Central memory CD4-positive, alpha-beta T cell (primary cell): ENCODE data around the gene GLUD1.
A peak's percentile ranks its signal among the peaks of the same experiment; 100 is the strongest.
"Not testable (repeated sequence)": the region's sequence is repeated elsewhere in the genome, so short reads cannot be mapped to it uniquely, and the experiment has no call there.

Experiments
- DNase-seq: peaks from one replicate; pipeline ENCODE4 v3.0.0; 2022
- total RNA-seq, 3 experiments: gene quantifications; one replicate each; lab custom pipeline; 2026; lab: John Stamatoyannopoulos, UW

The GLUD1 gene
- 187 to 234 (median 202) reads per million in 3 experiments for total RNA-seq

- DNase-seq, result peak; percentile 85
Measured at GRCh38 chr10:87094373-87095235, at the start of gene GLUD1, which contains the start of gene SHLD2. TSS of gene GLUD1 (minus strand) at chr10:87094843. CDS start at chr10:87094769, 74 bp downstream. TSS of gene SHLD2 (plus strand) at chr10:87095206. CDS start at chr10:87151355, 56,149 bp downstream.

- DNase-seq, result not testable (repeated sequence)
Measured at GRCh38 chr10:87143109-87143418, 48.4 kb upstream of the GLUD1 start.

- not testable (repeated sequence) for DNase-seq
Measured at GRCh38 chr10:87142230-87143108, 47.8 kb upstream of the GLUD1 start.

- DNase-seq, result not testable (repeated sequence)
Measured at GRCh38 chr10:87137478-87137877, 42.8 kb upstream of the GLUD1 start.

GRCh38 chr10:87134440-87134839 lies 39.8 kb upstream of the GLUD1 start:
- not testable (repeated sequence) for DNase-seq

- not testable (repeated sequence) for DNase-seq
Measured at GRCh38 chr10:87133936-87134335, 39.3 kb upstream of the GLUD1 start.

- not testable (repeated sequence) for DNase-seq
Measured at GRCh38 chr10:87132176-87132575, 37.5 kb upstream of the GLUD1 start.

GRCh38 chr10:87127607-87128156 lies 33.0 kb upstream of the GLUD1 start:
- DNase-seq, result not testable (repeated sequence)

GRCh38 chr10:87127048-87127447 lies 32.4 kb upstream of the GLUD1 start:
- DNase-seq, result not testable (repeated sequence)

GRCh38 chr10:87123351-87123750 lies 28.7 kb upstream of the GLUD1 start:
- DNase-seq, result not testable (repeated sequence)

GRCh38 chr10:87119029-87119428 lies 24.4 kb upstream of the GLUD1 start:
- not testable (repeated sequence) for DNase-seq

GRCh38 chr10:87118122-87118521 lies 23.5 kb upstream of the GLUD1 start:
- DNase-seq, result not testable (repeated sequence)

GRCh38 chr10:87105446-87106124 lies 10.9 kb upstream of the GLUD1 start:
- DNase-seq, result no peak

GRCh38 chr10:87104727-87105126 lies 10.1 kb upstream of the GLUD1 start:
- not testable (repeated sequence) for DNase-seq

GRCh38 chr10:87101996-87102395 lies 7.4 kb upstream of the GLUD1 start:
- no peak for DNase-seq

GRCh38 chr10:87095236-87095945 lies 748 bp upstream of the GLUD1 start:
- DNase-seq, result peak; percentile 80

- peak; percentile 55 for DNase-seq
Measured at GRCh38 chr10:87093632-87094372, 841 bp downstream of the GLUD1 start.

- peak; percentile 26 for DNase-seq
Measured at GRCh38 chr10:87092861-87093631, 1.6 kb downstream of the GLUD1 start.

GRCh38 chr10:87092376-87092860 lies 2.2 kb downstream of the GLUD1 start:
- DNase-seq, result peak; percentile 30

- DNase-seq, result no peak
Measured at GRCh38 chr10:87090779-87091178, 3.9 kb downstream of the GLUD1 start.
